AG09309 (cell line): ENCODE data around the gene CCDC191.

Source experiments
- DNase-seq: peaks from one replicate; pipeline ENCODE4 v3.0.0-alpha.2; 2010; ENCODE audit warnings: low read depth
- H3K4me3 ChIP-seq: 2 replicates; pipeline ENCODE4 v1.5.1; 2011; ENCODE audit warnings: mild to moderate bottlenecking, low read depth, low read length, moderate library complexity; ENCODE audit not compliant: control insufficient read depth
- CTCF ChIP-seq: IDR thresholded peaks from 2 replicates; pipeline ENCODE4 v1.5.1; 2011; ENCODE audit warnings: mild to moderate bottlenecking, low read depth, low read length, inconsistent platforms; ENCODE audit not compliant: insufficient read depth, control insufficient read depth; ENCODE audit errors: missing control alignments

Gene CCDC191

DNA sequence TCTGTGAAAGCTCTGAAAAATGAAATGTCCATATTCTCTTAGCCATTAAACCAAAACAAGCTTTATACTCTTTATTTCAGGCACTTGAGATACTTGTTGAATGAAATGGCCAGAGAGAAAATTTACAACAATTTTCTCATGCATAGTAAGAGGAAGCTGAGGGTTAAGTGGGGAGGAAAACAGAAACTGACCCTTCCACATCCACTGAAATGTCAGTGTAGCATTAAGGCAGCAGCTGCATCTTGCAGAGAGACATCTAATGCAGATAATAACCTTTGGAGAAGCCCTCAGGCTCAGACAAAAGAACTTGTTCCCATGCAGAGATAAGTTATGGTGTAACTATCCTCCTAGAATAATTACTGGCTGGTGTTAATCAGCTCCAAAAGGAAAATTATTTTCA lies 74.5 kb downstream of the CCDC191 start:
- TF ChIP-seq CTCF: no peak
- DNase-seq: no peak
- no peak overlapping the region for H3K4me3 ChIP-seq

- no peak for DNase-seq
- no peak overlapping the region for H3K4me3 ChIP-seq
- TF ChIP-seq CTCF: no peak
Measured at GRCh38 chr3:113979916-113980315, 76.4 kb downstream of the CCDC191 start.

DNA sequence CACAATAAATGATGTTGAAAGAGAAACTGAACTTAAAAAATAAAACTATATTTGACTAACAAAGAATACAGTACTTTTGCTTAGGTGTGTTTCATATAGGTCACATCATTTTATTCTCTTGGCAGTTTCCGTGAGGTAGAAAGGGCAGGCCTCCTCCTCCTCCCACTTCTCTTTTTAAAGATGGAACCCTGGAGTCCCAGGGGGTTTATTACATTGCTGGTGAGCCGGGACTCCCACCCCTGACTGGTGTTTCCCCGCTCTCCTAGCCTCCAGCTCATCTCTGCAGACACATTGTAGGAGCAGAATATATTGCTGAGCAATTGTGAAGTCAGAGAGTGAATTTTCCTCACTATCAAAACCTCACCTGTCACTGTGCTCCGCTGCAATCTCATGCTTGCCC lies 78.5 kb downstream of the CCDC191 start:
- H3K4me3 ChIP-seq: no peak overlapping the region
- DNase-seq: no peak
- no peak for TF ChIP-seq CTCF

GRCh38 chr3:113968986-113969385 lies 87.3 kb downstream of the CCDC191 start:
- DNase-seq: peak; percentile 18
- H3K4me3 ChIP-seq: no peak overlapping the region
- TF ChIP-seq CTCF: no peak

- no peak for DNase-seq
- TF ChIP-seq CTCF: no peak
- H3K4me3 ChIP-seq: no peak overlapping the region
Measured at GRCh38 chr3:113966172-113966571, 90.2 kb downstream of the CCDC191 start.

DNA sequence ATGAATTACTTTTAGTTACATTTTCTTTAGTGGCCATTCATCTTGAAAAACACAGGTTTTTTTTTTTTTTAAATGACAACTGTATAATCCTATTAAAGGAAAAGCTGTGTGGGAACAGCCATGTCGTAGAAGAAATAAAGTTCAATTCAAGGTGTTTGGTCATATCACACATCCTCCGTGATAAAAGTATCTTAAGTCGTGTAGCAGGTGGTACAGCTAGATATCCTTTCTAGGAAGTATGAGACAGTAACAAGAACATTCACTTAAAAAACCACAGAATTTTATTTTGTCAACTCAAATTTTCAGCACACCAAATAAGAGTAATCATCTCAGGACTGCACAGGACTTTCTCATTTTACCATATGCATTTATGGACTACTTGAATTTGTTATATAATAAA lies 92.4 kb downstream of the CCDC191 start:
- TF ChIP-seq CTCF: no peak
- no peak overlapping the region for H3K4me3 ChIP-seq
- DNase-seq: no peak

DNA sequence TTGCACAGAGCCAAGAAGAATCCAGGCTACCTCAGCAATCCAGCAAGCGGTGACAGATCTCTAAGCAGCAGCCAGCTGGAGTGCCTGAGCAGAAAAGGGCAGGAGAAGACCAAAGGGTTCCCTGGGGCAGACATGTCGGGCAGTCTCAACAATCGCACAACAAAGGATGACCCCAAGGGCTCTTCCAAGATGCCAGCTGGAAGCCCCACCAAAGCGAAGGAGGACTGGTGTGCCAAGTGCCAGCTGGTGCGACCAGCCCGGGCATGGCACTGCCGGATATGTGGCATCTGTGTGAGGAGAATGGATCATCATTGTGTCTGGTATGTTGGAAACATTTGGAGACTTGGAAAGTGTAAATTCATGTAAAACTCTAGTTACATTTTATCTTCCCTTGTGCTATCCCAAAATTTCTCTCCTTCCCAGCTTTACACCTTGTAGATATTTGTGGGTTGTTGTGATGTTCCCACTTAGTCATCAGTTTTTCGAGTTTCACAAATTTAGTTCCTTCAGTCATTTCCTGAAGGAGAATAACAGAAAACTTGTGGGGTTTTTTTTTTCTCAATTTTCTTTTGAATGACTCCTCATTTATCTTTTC lies 102.1 kb downstream of the CCDC191 start:
- TF ChIP-seq CTCF: no peak
- no peak for DNase-seq
- H3K4me3 ChIP-seq: no peak overlapping the region
